ENCODE data around the gene PLA2G4F. TPM values are rescaled to one million over a fixed set of nuclear protein-coding genes. Genes with fewer than 3 reads are reported as not detected.

Gene PLA2G4F
- total RNA-seq, 1 experiment from 2014 or later = 0.05 TPM

- no peak for TF ChIP-seq REST (IDR thresholded peaks at IDR 0.05; ENCODE audit: low read depth)
- no peak for TF ChIP-seq ATF3 (IDR thresholded peaks at IDR 0.05)
- no peak for TF ChIP-seq TCF7L2 (IDR thresholded peaks at IDR 0.05; ENCODE audit: borderline replicate concordance, extremely low read depth, insufficient read depth, insufficient read length)
- TF ChIP-seq SP1 (IDR thresholded peaks at IDR 0.05; ENCODE audit: low read depth) = no peak
- TF ChIP-seq EZH2phosphoT487 (IDR thresholded peaks at IDR 0.05; ENCODE audit: borderline replicate concordance) = no peak
- no peak for TF ChIP-seq ELF1 (IDR thresholded peaks at IDR 0.05; ENCODE audit: borderline replicate concordance, low read depth)
Measured at GRCh38 chr15:42133356-42133755, 23.1 kb downstream of the PLA2G4F start (continued).

DNA sequence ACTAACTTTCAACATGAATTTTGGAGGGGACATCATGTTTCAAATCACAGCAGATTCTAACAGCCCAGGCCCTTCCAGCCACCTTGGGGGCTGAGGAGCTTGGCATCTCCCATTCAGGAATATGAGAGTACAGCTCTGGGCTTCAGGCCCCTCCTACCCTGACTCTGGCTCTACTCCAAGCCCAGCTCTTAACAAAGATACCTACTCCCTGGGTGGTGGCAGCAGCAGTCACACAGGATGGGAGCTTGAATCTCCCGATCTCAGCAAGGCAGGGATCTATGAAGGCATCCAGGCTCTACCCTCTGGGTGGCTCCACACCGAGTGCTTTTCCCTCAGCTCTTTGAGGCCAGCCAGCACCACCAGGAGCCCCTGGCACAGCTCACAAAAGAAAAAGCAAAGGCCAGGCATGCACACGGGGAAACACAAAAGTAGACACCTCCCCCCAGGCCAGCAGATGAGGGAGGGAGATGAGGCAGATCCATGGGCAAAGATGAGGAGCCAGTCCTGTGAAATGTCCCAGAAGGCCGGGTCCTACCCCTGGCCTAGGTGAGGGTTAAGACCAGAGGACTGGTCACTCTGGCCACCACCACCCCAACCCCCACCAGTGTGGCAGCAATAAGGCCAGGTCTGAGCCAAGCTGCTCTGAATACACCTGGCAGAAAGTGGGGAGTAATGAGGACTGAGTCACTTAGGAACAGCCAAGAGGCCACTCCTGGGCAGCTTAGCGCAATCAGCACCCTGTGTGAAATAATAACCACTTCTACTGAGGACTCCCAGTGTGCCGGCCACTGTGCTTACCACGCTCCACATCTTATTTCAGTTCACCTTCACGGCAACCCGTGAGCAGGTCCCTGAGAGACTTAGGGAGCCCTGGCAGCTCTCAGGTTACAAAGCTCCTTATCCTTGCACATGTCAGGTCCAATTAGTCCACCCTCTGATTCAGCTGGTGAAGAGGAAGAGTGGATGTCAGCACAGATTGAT, 24.3 kb downstream of the PLA2G4F start:
- no peak overlapping the region for H3K9ac ChIP-seq (ENCODE audit: low read length)
- no peaks in the 10 kb centered on the region for H3K79me2 ChIP-seq (ENCODE audit: insufficient read depth, low read length)
- no peak overlapping the region for H3K4me3 ChIP-seq (replicated peaks in 1 of 2; ENCODE audit: low read depth in 1 of 2, low read length in 2 of 2)
- BruUV-seq (replicated peaks) = no TSS peak
- no peak overlapping the region for H3K27ac ChIP-seq (ENCODE audit: low read depth, low read length)
- no peak for TF ChIP-seq JUND (IDR thresholded peaks at IDR 0.05)
- H3K36me3 ChIP-seq (ENCODE audit: control insufficient read depth in 1 of 2, insufficient read depth in 2 of 2, low read length in 2 of 2) = no peaks in the 10 kb centered on the region
- intact Hi-C loops (cut with micrococcal nuclease) = no loop called here
- no peak for ATAC-seq
- H3K27me3 ChIP-seq (ENCODE audit: insufficient read depth, low read length) = peaks cover 10% of the 10 kb centered on the region
- ChIA-PET RAD21 (ENCODE audit: low non-redundant PET in 1 of 2, low total read pairs in 2 of 2, uncharacterized antibody in 2 of 2, unreplicated experiment in 2 of 2) (no interaction called here), CTCF (interaction anchor here (1.0 kb wide), 1 partner anchor 48 kb away, joined by 4 read pairs; no protein-coding TSS in a partner anchor), POLR2A (no interaction called here)
- no peaks in the 10 kb centered on the region for H3K9me3 ChIP-seq (ENCODE audit: control insufficient read depth in 1 of 2, insufficient read depth in 1 of 2, low read depth in 1 of 2, low read length in 2 of 2)
- H3K4me1 ChIP-seq (ENCODE audit: control insufficient read depth in 1 of 2, insufficient read depth in 2 of 2, low read length in 2 of 2) = peaks cover 5 to 8% of the 10 kb centered on the region in 2 experiments; a peak in 3 of 4 replicates
- no peaks in the 10 kb centered on the region for H4K20me1 ChIP-seq (ENCODE audit: insufficient read depth)
- no peaks in the 10 kb centered on the region for H3K9me2 ChIP-seq (ENCODE audit: insufficient read depth)
- DNase-seq (ENCODE audit: low read depth, low spot score) = no peak
- no peak overlapping the region for H3K4me2 ChIP-seq (ENCODE audit: low read length)
- no peak overlapping the region for H2AFZ ChIP-seq (ENCODE audit: low read depth, low read length, poor library complexity, severe bottlenecking)

Measured in HCT116 (cell line).